Endothelial cell of umbilical vein (primary cell): ENCODE measurements around the gene LRRC8D. TPM values are rescaled to one million over a fixed set of nuclear protein-coding genes. Genes with fewer than 3 reads are reported as not detected.
A peak's percentile ranks its signal among the peaks of the same experiment; 100 is the strongest.

Source experiments
- BruUV-seq: library from RNA; stranded (reverse); fragments of 400-500 nt; replicated peaks from 2 replicates; lab custom pipeline; 2021; lab: Mats Ljungman, UMichigan
- CTCF ChIA-PET: fragments of 300-600, 350-600 bp; sonication (Branson Sonifier 250); formaldehyde crosslinking; loops from one replicate; lab custom pipeline; 2021; ENCODE audit warnings: antibody characterized with exemption, inconsistent platforms; lab: Charles Lee
- POLR2A ChIA-PET: fragments of 300-600, 350-600 bp; sonication (Branson Sonifier 250); formaldehyde crosslinking; loops from one replicate; lab custom pipeline; 2021; ENCODE audit warnings: antibody characterized with exemption, inconsistent platforms; lab: Charles Lee
- DNase-seq: peaks from one replicate; pipeline ENCODE4 v3.0.0-alpha.2; 2011; ENCODE audit warnings: low read depth, low spot score
- FAIRE-seq: peaks from 2 replicates; lab custom pipeline; 2011; peaks lifted over from hg19 to GRCh38; lab: Jason Lieb, UNC
- H2AFZ ChIP-seq: 2 replicates; pipeline ENCODE4 v1.6.0; 2012; ENCODE audit warnings: low read depth, low read length, control low read depth, inconsistent platforms
- H3K27ac ChIP-seq: 2 replicates; pipeline ENCODE4 v1.5.1; 2011; ENCODE audit warnings: low read depth, mild to moderate bottlenecking, control low read depth, low read length, moderate library complexity; ENCODE audit not compliant: insufficient read depth
- H3K27me3 ChIP-seq, 2 experiments: 2 replicates each; pipeline versions ENCODE4 v1.6.0 to v1.6.1; 2011; ENCODE audit warnings: low read length in 2 of 2, mixed read lengths in 1 of 2; ENCODE audit not compliant: control insufficient read depth in 2 of 2, insufficient read depth in 2 of 2
- H3K36me3 ChIP-seq, 2 experiments: 2 replicates in 1 of 2; 3 replicates in 1 of 2; pipeline ENCODE4 v1.5.1; 2011; ENCODE audit warnings: low read length in 2 of 2, mild to moderate bottlenecking in 1 of 2, moderate library complexity in 1 of 2; ENCODE audit not compliant: control insufficient read depth in 2 of 2, insufficient read depth in 2 of 2; ENCODE audit errors: extremely low read depth in 1 of 2
- H3K4me1 ChIP-seq: 3 replicates; pipeline ENCODE4 v1.5.1; 2011; ENCODE audit warnings: mild to moderate bottlenecking, low read length; ENCODE audit not compliant: control insufficient read depth, insufficient read depth; ENCODE audit errors: extremely low read depth
- H3K4me2 ChIP-seq: 2 replicates; pipeline ENCODE4 v1.6.1; 2011; ENCODE audit warnings: low read length, control low read depth, mixed read lengths; ENCODE audit not compliant: insufficient read depth
- H3K4me3 ChIP-seq, 3 experiments: fragments of 200-600 bp in 1 of 3; sonication (generic), shearing (Covaris generic) in 1 of 3; replicated peaks in 1 of 3; 2 replicates each; pipeline ENCODE4 v1.5.1; 2011 to 2016; ENCODE audit warnings: control low read depth in 3 of 3, low read length in 3 of 3, mild to moderate bottlenecking in 2 of 3, inconsistent platforms in 1 of 3, low read depth in 1 of 3, moderate library complexity in 1 of 3; ENCODE audit not compliant: insufficient read depth in 1 of 3
- H3K79me2 ChIP-seq: 2 replicates; pipeline ENCODE4 v1.6.0; 2012; ENCODE audit warnings: low read length, inconsistent platforms; ENCODE audit not compliant: control insufficient read depth, insufficient read depth
- H3K9ac ChIP-seq: replicated peaks from 2 replicates; pipeline ENCODE3; 2011; ENCODE audit warnings: low read length, control low read depth; ENCODE audit not compliant: insufficient read depth; ENCODE audit errors: extremely low read depth
- H3K9me1 ChIP-seq: replicated peaks from 3 replicates; pipeline ENCODE4 v1.6.0; 2011; ENCODE audit warnings: mild to moderate bottlenecking, low read length; ENCODE audit not compliant: control insufficient read depth, insufficient read depth; ENCODE audit errors: extremely low read depth
- H3K9me3 ChIP-seq: replicated peaks from 2 replicates; pipeline ENCODE4 v1.5.1; 2012; ENCODE audit warnings: low read length, inconsistent platforms; ENCODE audit not compliant: control insufficient read depth, insufficient read depth
- H4K20me1 ChIP-seq: replicated peaks from 2 replicates; pipeline ENCODE3; 2011; ENCODE audit warnings: mild to moderate bottlenecking, low read length; ENCODE audit not compliant: control insufficient read depth, insufficient read depth; ENCODE audit errors: extremely low read depth
- CTCF ChIP-seq, 2 donors: IDR thresholded peaks; 1 replicate in 1 of 2; 2 replicates in 1 of 2; pipeline ENCODE4 v1.5.1; 2011; ENCODE audit warnings: low read length in 2 of 2, mild to moderate bottlenecking in 2 of 2, moderate library complexity in 2 of 2, control low read depth in 1 of 2, inconsistent platforms in 1 of 2, low read depth in 1 of 2; ENCODE audit not compliant: insufficient read depth in 1 of 2; ENCODE audit errors: extremely low read depth in 1 of 2
- EZH2 ChIP-seq: IDR thresholded peaks from 2 replicates; pipeline ENCODE4 v1.6.1; 2012; ENCODE audit warnings: borderline replicate concordance, low read depth, mild to moderate bottlenecking, moderate library complexity, low read length, inconsistent platforms; ENCODE audit not compliant: severe bottlenecking
- FOS ChIP-seq: IDR thresholded peaks from 2 replicates; pipeline ENCODE4 v1.6.1; 2011; ENCODE audit warnings: mild to moderate bottlenecking, low read length, moderate library complexity, borderline replicate concordance; ENCODE audit not compliant: insufficient read depth
- GATA2 ChIP-seq: IDR thresholded peaks from 2 replicates; pipeline ENCODE4 v1.7.0; 2011; ENCODE audit warnings: low read depth, mild to moderate bottlenecking, moderate library complexity, mixed read lengths, low read length; ENCODE audit not compliant: insufficient read length, insufficient read depth
- JUN ChIP-seq: IDR thresholded peaks from 2 replicates; pipeline ENCODE4 v1.6.1; 2011; ENCODE audit warnings: borderline replicate concordance, low read depth; ENCODE audit not compliant: insufficient read length, insufficient read depth
- MAX ChIP-seq: IDR thresholded peaks from 2 replicates; pipeline ENCODE4 v1.6.1; 2011; ENCODE audit not compliant: insufficient read depth, insufficient read length
- MYC ChIP-seq: IDR thresholded peaks from one replicate; pipeline ENCODE4 v1.6.1; 2011; ENCODE audit warnings: mild to moderate bottlenecking, low read depth, low read length
- POLR2A ChIP-seq: IDR thresholded peaks from 2 replicates; pipeline ENCODE4 v1.6.1; 2012; ENCODE audit warnings: low read depth, mild to moderate bottlenecking, control low read depth, low read length
- POLR2AphosphoS5 ChIP-seq: IDR thresholded peaks from 2 replicates; pipeline ENCODE4 v1.6.1; 2012; ENCODE audit warnings: low read depth, mild to moderate bottlenecking, control low read depth, low read length, moderate library complexity; ENCODE audit not compliant: insufficient read depth
- dilution Hi-C: fragments of 300-500 bp; cut with MboI; formaldehyde crosslinking; loops from one replicate; pipeline ENCODE4 v1.15.0; 2019; ENCODE audit warnings: low sequenced_read_pairs; ENCODE audit not compliant: extremely low pct_ligation_motif_present
- intact Hi-C: fragments of 100-400 bp; cut with micrococcal nuclease; formaldehyde crosslinking; loops from one replicate; pipeline ENCODE4 v1.10.0; 2022
- polyA plus RNA-seq, 4 experiments: library from polyadenylated mRNA; depleted of rRNA in 3 of 4; stranded (reverse) in 3 of 4; unstranded in 1 of 4; fragments of >200 nt; gene quantifications; 2 replicates each; pipeline versions ENCODE4 v1.2.1 to v1.2.3, GENCODE V29; 2011 to 2012; ENCODE audit warnings: missing spikeins in 1 of 4
- total RNA-seq: library from RNA; stranded (reverse); gene quantifications from 2 replicates; pipeline ENCODE4 v1.2.3, GENCODE V29; 2021

The LRRC8D gene
- total and polyA plus RNA-seq, 2 donors (not counting 3 experiments of a cell fraction or from before 2014, with no cell fraction given) = 31.9 to 37.7 TPM

- CTCF ChIA-PET = interaction anchor here (0.9 to 2.7 kb wide), 6 partner anchors 13 to 147 kb away, joined by 3 to 29 read pairs (median 4); no protein-coding TSS in a partner anchor
- H3K9me3 ChIP-seq = no peaks in the 10 kb centered on the region
- DNase-seq = no peak
- H3K79me2 ChIP-seq = peaks cover 27% of the 10 kb centered on the region
- no peak overlapping the region for H3K4me3 ChIP-seq
- TF ChIP-seq MYC = no peak
- TF ChIP-seq GATA2 = no peak
- no peak for TF ChIP-seq POLR2A
- no peak for TF ChIP-seq JUN
- no peak for TF ChIP-seq POLR2AphosphoS5
- H3K4me2 ChIP-seq = no peak overlapping the region
- no peak for FAIRE-seq
- POLR2A ChIA-PET = no interaction called here
- BruUV-seq = no TSS peak
- H3K27ac ChIP-seq = no peak overlapping the region
- intact Hi-C loops = no loop called here
- H3K36me3 ChIP-seq = peaks cover 0 to 1% of the 10 kb centered on the region in 2 experiments
- H3K9ac ChIP-seq = no peak overlapping the region
- no peaks in the 10 kb centered on the region for H3K9me1 ChIP-seq
- dilution Hi-C loops = no loop called here
- H4K20me1 ChIP-seq = no peaks in the 10 kb centered on the region
- H3K4me1 ChIP-seq = peaks cover 19% of the 10 kb centered on the region
- no peaks in the 10 kb centered on the region for H3K27me3 ChIP-seq
- no peak overlapping the region for H2AFZ ChIP-seq
Measured at GRCh38 chr1:89841507-89841906, 20.7 kb downstream of the LRRC8D start.

GRCh38 chr1:89842567-89843272 is 21.9 kb downstream of the LRRC8D start:
- H3K9me1 ChIP-seq = no peaks in the 10 kb centered on the region
- DNase-seq (no peak), FAIRE-seq (peak; percentile 12)
- CTCF ChIA-PET = interaction anchor here (0.6 to 2.7 kb wide), 46 partner anchors 7 to 192 kb away, joined by 3 to 29 read pairs (median 4); partner anchors contain the start of genes LRRC8D and ZNF326
- BruUV-seq = no TSS peak
- peak overlapping the region; percentile 91 for H3K9ac ChIP-seq
- dilution Hi-C loops = no loop called here
- H3K4me3 ChIP-seq = peak overlapping the region; percentile 68 to 97 (median 91)
- peak overlapping the region; percentile 93 for H3K4me2 ChIP-seq
- no peaks in the 10 kb centered on the region for H3K9me3 ChIP-seq
- peaks cover 29% of the 10 kb centered on the region for H3K79me2 ChIP-seq
- peak overlapping the region; percentile 97 for H2AFZ ChIP-seq
- H3K27ac ChIP-seq = no peak overlapping the region
- TF ChIP-seq CTCF (IDR thresholded peaks at IDR 0.05; ENCODE audit: extremely low read depth in 1 of 2, insufficient read depth in 1 of 2, low read depth in 1 of 2, low read length in 2 of 2) (no peak), POLR2A (no peak), GATA2 (no peak), MAX (no peak), EZH2 (no peak), POLR2AphosphoS5 (no peak), FOS (no peak), JUN (no peak), MYC (no peak)
- peaks cover 20% of the 10 kb centered on the region for H3K4me1 ChIP-seq
- intact Hi-C loops = loop anchor here (1.0 to 2.0 kb wide), 6 partner anchors 38 to 152 kb away; partner anchors contain the start of gene ZNF326
- H3K27me3 ChIP-seq = no peaks in the 10 kb centered on the region
- no peaks in the 10 kb centered on the region for H4K20me1 ChIP-seq
- POLR2A ChIA-PET = no interaction called here
- peaks cover 0 to 2% of the 10 kb centered on the region in 2 experiments for H3K36me3 ChIP-seq
